Measurements from ENCODE around the gene HCN4. TPM values are rescaled to one million over a fixed set of nuclear protein-coding genes. Genes with fewer than 3 reads are reported as not detected.
"Not testable (repeated sequence)": the region's sequence is repeated elsewhere in the genome, so short reads cannot be mapped to it uniquely, and the experiment has no call there.

HCN4 gene
- total RNA-seq, 1 donor from 2014 or later: 4.1 TPM

GRCh38 chr15:73317651-73318462 lies 50.9 kb downstream of the HCN4 start:
- Mint-ChIP-seq H3K9me3 (no peaks in the 10 kb centered on the region), H3K4me3 (peak overlapping the region; percentile 24), H3K27me3 (ENCODE audit: low read depth) (peaks cover 2% of the 10 kb centered on the region), H3K36me3 (ENCODE audit: low read depth) (no peaks in the 10 kb centered on the region), H3K27ac (ENCODE audit: unreplicated experiment) (peak overlapping the region; percentile 36), H3K4me1 (peaks cover 8% of the 10 kb centered on the region)
- TF ChIP-seq, protein P1, sequence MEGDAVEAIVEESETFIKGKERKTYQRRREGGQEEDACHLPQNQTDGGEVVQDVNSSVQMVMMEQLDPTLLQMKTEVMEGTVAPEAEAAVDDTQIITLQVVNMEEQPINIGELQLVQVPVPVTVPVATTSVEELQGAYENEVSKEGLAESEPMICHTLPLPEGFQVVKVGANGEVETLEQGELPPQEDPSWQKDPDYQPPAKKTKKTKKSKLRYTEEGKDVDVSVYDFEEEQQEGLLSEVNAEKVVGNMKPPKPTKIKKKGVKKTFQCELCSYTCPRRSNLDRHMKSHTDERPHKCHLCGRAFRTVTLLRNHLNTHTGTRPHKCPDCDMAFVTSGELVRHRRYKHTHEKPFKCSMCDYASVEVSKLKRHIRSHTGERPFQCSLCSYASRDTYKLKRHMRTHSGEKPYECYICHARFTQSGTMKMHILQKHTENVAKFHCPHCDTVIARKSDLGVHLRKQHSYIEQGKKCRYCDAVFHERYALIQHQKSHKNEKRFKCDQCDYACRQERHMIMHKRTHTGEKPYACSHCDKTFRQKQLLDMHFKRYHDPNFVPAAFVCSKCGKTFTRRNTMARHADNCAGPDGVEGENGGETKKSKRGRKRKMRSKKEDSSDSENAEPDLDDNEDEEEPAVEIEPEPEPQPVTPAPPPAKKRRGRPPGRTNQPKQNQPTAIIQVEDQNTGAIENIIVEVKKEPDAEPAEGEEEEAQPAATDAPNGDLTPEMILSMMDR (conservative IDR thresholded peaks at IDR 0.05): no peak
- no peak for DNase-seq (ENCODE audit: low read depth, low spot score)

- H3K9me3 Mint-ChIP-seq: no peaks in the 10 kb centered on the region
- no peak overlapping the region for H3K4me3 Mint-ChIP-seq
- H3K4me1 Mint-ChIP-seq: no peaks in the 10 kb centered on the region
- no peaks in the 10 kb centered on the region for H3K36me3 Mint-ChIP-seq (ENCODE audit: low read depth)
- TF ChIP-seq, protein P1 (conservative IDR thresholded peaks at IDR 0.05): no peak
- no peak for DNase-seq (ENCODE audit: low read depth, low spot score)
- H3K27me3 Mint-ChIP-seq (ENCODE audit: low read depth): no peaks in the 10 kb centered on the region
- no peak overlapping the region for H3K27ac Mint-ChIP-seq (ENCODE audit: unreplicated experiment)
Observed at GRCh38 chr15:73313861-73314260, 54.9 kb downstream of the HCN4 start.

- no peak overlapping the region for H3K4me3 Mint-ChIP-seq
- no peaks in the 10 kb centered on the region for H3K27me3 Mint-ChIP-seq (ENCODE audit: low read depth)
- H3K9me3 Mint-ChIP-seq: no peaks in the 10 kb centered on the region
- H3K4me1 Mint-ChIP-seq: peaks cover 6% of the 10 kb centered on the region
- H3K36me3 Mint-ChIP-seq (ENCODE audit: low read depth): no peaks in the 10 kb centered on the region
- no peak overlapping the region for H3K27ac Mint-ChIP-seq (ENCODE audit: unreplicated experiment)
- DNase-seq (ENCODE audit: low read depth, low spot score): no peak
- TF ChIP-seq, protein P1 (conservative IDR thresholded peaks at IDR 0.05): no peak
Observed at GRCh38 chr15:73308305-73308704, 60.5 kb downstream of the HCN4 start.

DNA sequence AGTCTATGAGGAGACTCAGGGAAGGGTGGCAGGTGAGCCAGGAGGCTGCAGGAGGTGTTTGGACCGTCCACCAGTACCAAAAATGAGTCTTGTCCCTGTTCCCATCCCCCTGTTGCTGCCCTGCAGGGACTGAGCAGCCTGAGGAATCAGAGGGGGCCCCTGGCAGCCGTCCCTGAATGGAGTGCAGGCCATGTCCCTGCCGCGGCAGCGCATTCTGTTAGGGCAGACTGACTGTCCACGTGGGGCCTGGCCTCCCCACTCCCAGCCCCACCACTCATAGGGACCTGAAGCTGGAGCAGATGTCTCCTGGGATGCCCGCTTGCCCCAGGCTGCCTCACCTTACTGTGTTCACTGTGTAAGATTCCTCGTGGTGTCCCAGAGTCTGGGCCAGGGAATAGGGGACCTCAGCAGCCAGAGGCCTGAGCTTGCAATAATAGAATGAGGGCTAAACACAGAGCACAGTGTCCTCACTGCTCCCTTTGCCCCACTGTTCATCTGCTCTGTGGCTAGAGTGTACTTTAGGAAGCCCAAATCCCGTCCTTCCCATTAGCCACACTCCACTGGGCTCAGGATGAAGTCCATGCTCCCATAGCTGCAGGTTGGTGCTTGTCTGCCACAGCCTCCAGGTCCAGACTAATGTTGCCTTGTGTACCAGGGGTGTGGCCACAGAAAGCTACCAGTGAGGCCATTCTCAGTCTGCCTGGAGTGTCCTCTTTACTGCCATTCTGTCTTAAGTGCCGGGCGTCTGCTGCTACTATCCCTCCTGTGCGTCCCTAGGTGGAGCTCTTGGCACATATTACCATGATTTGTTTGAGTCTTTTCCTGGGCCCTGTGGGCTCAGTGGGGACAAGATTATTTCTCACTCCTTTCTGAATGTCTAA lies 63.2 kb downstream of the HCN4 start:
- peak; percentile 45 for DNase-seq (ENCODE audit: low read depth, low spot score)

GRCh38 chr15:73303636-73304035 lies 65.1 kb downstream of the HCN4 start:
- Mint-ChIP-seq H3K4me1 (peaks cover 6% of the 10 kb centered on the region), H3K9me3 (no peaks in the 10 kb centered on the region), H3K27ac (ENCODE audit: unreplicated experiment) (no peak overlapping the region), H3K4me3 (no peak overlapping the region), H3K27me3 (ENCODE audit: low read depth) (no peaks in the 10 kb centered on the region), H3K36me3 (ENCODE audit: low read depth) (peaks cover 11% of the 10 kb centered on the region)
- DNase-seq (ENCODE audit: low read depth, low spot score): no peak
- TF ChIP-seq, protein P1 (conservative IDR thresholded peaks at IDR 0.05): no peak

More for the DNA sequence above, 63.2 kb downstream of the HCN4 start:
- no peaks in the 10 kb centered on the region for H3K27me3 Mint-ChIP-seq (ENCODE audit: low read depth)
- peaks cover 6% of the 10 kb centered on the region for H3K4me1 Mint-ChIP-seq
- H3K9me3 Mint-ChIP-seq: no peaks in the 10 kb centered on the region
- peaks cover 9% of the 10 kb centered on the region for H3K36me3 Mint-ChIP-seq (ENCODE audit: low read depth)
- H3K27ac Mint-ChIP-seq (ENCODE audit: unreplicated experiment): no peak overlapping the region
- TF ChIP-seq, protein P1 (conservative IDR thresholded peaks at IDR 0.05): peak; percentile 76
- H3K4me3 Mint-ChIP-seq: peak overlapping the region; percentile 28

GRCh38 chr15:73300286-73300685 lies 68.5 kb downstream of the HCN4 start:
- H3K36me3 Mint-ChIP-seq (ENCODE audit: low read depth): peaks cover 14% of the 10 kb centered on the region
- not testable (repeated sequence) for H3K9me3 Mint-ChIP-seq; H3K4me1 Mint-ChIP-seq; H3K27ac Mint-ChIP-seq (ENCODE audit: unreplicated experiment); H3K4me3 Mint-ChIP-seq; H3K27me3 Mint-ChIP-seq (ENCODE audit: low read depth); DNase-seq (ENCODE audit: low read depth, low spot score)

Measured in neural crest cell (in vitro differentiated cells).